Vagina (tissue), 2 donors: ENCODE results near the gene NRG3. TPM values are rescaled to one million over a fixed set of nuclear protein-coding genes. Genes with fewer than 3 reads are reported as not detected.

Source experiments
- DNase-seq, 2 donors: peaks; one replicate each; pipeline ENCODE4 v3.0.0-alpha.2; 2017; ENCODE audit errors: extremely low spot score in 2 of 2
- H3K27ac ChIP-seq: fragments of 200-600 bp; sonication (generic); one replicate; pipeline ENCODE4 v1.5.1; 2019
- H3K27me3 ChIP-seq: fragments of 200-600 bp; sonication (generic); one replicate; pipeline ENCODE4 v1.5.1; 2019
- H3K36me3 ChIP-seq, 2 donors: fragments of 200-600 bp; sonication (generic); one replicate each; pipeline ENCODE4 v1.5.1; 2017 to 2019
- H3K4me1 ChIP-seq: fragments of 200-600 bp; sonication (generic); one replicate; pipeline ENCODE4 v1.5.1; 2019
- H3K4me3 ChIP-seq, 2 donors: fragments of 200-600 bp; sonication (generic); 1 replicate in 1 of 2; 2 replicates in 1 of 2; pipeline ENCODE4 v1.5.1; 2016 to 2019
- H3K9me3 ChIP-seq: fragments of 200-600 bp; sonication (generic); one replicate; pipeline ENCODE4 v1.5.1; 2019
- POLR2A ChIP-seq, 2 donors: fragments of 450-650 bp; IDR thresholded peaks; one replicate each; pipeline ENCODE4 v1.6.1; 2017; ENCODE audit warnings: antibody characterized with exemption in 2 of 2, mild to moderate bottlenecking in 2 of 2, moderate library complexity in 2 of 2
- POLR2AphosphoS5 ChIP-seq, 2 donors: sonication (generic); formaldehyde crosslinking; IDR thresholded peaks; one replicate each; pipeline ENCODE4 v1.9.0; 2017; ENCODE audit warnings: antibody characterized with exemption in 2 of 2, mild to moderate bottlenecking in 2 of 2, low read depth in 1 of 2; ENCODE audit not compliant: insufficient read depth in 1 of 2
- intact Hi-C: fragments of 100-400 bp; cut with DNase I; formaldehyde crosslinking; loops from one replicate; pipeline ENCODE4 v1.15.1; 2023
- total RNA-seq: library from RNA; depleted of rRNA; stranded (reverse); fragments of >200 nt; gene quantifications from one replicate; pipeline ENCODE4 v1.2.3, GENCODE V29; 2016
- TF ChIP-seq, protein P1 (sequence below), 3 experiments: fragments of 450-650 bp in 2 of 3; fragments of 200-600 bp in 1 of 3; sonication (generic) in 1 of 3; IDR thresholded peaks; one replicate each; pipeline ENCODE4 v1.5.1; 2017 to 2019; ENCODE audit warnings: antibody characterized with exemption in 3 of 3, mild to moderate bottlenecking in 2 of 3, moderate library complexity in 2 of 3

The NRG3 gene
- total RNA-seq, 1 donor from 2014 or later = not detected

DNA sequence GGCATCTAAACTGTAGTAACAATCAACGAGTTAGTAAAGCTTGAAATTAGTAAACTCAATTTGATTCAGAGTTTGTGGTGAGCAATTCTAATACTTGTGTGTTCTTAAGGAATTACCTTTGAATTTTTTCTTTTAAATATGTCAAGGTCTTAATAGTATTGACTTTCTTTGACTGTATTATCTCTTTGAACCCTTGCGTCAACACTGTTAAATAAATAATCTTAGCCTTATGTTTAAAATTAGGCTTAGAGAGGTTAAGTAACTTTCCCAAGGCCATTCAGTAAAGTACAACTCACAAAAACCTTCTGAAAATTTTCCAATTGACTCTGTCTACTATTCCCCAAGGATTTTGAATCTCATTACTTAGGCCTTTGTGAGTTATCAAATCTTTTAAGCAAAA, 716.4 kb downstream of the NRG3 start:
- H3K9me3 ChIP-seq = no peaks in the 10 kb centered on the region
- no peak for TF ChIP-seq POLR2A (IDR thresholded peaks at IDR 0.05)
- no peak for TF ChIP-seq POLR2AphosphoS5 (IDR thresholded peaks at IDR 0.05; ENCODE audit: insufficient read depth in 1 of 2, low read depth in 1 of 2)
- TF ChIP-seq, protein P1, sequence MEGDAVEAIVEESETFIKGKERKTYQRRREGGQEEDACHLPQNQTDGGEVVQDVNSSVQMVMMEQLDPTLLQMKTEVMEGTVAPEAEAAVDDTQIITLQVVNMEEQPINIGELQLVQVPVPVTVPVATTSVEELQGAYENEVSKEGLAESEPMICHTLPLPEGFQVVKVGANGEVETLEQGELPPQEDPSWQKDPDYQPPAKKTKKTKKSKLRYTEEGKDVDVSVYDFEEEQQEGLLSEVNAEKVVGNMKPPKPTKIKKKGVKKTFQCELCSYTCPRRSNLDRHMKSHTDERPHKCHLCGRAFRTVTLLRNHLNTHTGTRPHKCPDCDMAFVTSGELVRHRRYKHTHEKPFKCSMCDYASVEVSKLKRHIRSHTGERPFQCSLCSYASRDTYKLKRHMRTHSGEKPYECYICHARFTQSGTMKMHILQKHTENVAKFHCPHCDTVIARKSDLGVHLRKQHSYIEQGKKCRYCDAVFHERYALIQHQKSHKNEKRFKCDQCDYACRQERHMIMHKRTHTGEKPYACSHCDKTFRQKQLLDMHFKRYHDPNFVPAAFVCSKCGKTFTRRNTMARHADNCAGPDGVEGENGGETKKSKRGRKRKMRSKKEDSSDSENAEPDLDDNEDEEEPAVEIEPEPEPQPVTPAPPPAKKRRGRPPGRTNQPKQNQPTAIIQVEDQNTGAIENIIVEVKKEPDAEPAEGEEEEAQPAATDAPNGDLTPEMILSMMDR (IDR thresholded peaks at IDR 0.05) = no peak
- H3K4me3 ChIP-seq = no peak overlapping the region
- H3K4me1 ChIP-seq = no peaks in the 10 kb centered on the region
- no peaks in the 10 kb centered on the region for H3K36me3 ChIP-seq
- intact Hi-C loops = no loop called here
- H3K27me3 ChIP-seq = no peaks in the 10 kb centered on the region
- no peak overlapping the region for H3K27ac ChIP-seq
- DNase-seq = no peak

DNA sequence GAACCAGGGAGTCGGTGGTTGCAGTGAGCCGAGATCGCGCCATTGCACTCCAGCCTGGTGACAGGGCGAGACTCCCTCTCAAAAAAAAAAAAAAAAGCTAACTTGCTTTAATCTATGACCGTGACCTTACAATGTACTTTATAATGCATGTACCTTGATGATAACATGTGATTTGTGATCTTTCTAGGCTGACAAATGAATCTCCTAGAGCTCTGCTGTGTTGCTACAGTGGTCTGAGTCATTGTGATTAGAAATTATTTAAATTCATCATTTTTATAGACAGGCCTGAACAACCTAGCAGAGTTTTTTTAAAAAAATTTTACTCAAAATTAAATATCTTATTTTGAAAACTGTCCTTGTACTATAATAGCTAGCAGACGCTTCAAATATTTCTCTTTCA, 722.8 kb downstream of the NRG3 start:
- H3K9me3 ChIP-seq = no peaks in the 10 kb centered on the region

DNA sequence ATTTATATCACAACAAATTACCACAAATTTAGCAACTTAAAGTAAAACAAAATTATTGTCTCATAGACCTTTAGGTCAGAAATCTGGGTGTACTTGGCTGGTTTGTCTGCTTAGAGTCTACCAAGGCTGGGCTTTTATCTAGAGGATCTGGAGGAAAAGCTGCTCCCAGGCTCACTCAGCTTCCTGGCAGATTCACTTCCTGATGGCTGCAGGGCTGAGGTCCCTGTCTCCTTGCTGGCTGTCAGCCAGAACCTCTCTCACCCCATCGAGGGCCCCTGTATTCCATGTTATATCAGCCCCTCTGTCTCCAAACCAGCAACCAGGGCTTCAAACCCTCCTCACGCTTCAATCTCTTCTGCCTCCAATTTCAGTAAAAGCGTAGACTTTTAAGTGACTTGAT, 734.9 kb downstream of the NRG3 start:
- TF ChIP-seq, protein P1 (IDR thresholded peaks at IDR 0.05) = no peak
- no peak for TF ChIP-seq POLR2AphosphoS5 (IDR thresholded peaks at IDR 0.05; ENCODE audit: insufficient read depth in 1 of 2, low read depth in 1 of 2)
- no peak for TF ChIP-seq POLR2A (IDR thresholded peaks at IDR 0.05)
- Histone ChIP-seq H3K27me3 (no peaks in the 10 kb centered on the region), H3K9me3 (no peaks in the 10 kb centered on the region), H3K4me1 (no peaks in the 10 kb centered on the region), H3K36me3 (no peaks in the 10 kb centered on the region), H3K27ac (no peak overlapping the region), H3K4me3 (no peak overlapping the region)
- intact Hi-C loops = no loop called here
- no peak for DNase-seq

More for the DNA sequence above, 722.8 kb downstream of the NRG3 start:
- H3K4me1 ChIP-seq = no peaks in the 10 kb centered on the region
- H3K27ac ChIP-seq = no peak overlapping the region
- intact Hi-C loops = no loop called here
- H3K36me3 ChIP-seq = no peaks in the 10 kb centered on the region
- no peaks in the 10 kb centered on the region for H3K27me3 ChIP-seq
- DNase-seq = no peak
- H3K4me3 ChIP-seq = no peak overlapping the region
- TF ChIP-seq POLR2AphosphoS5 (IDR thresholded peaks at IDR 0.05; ENCODE audit: insufficient read depth in 1 of 2, low read depth in 1 of 2) (no peak), POLR2A (IDR thresholded peaks at IDR 0.05) (no peak)
- TF ChIP-seq, protein P1 (IDR thresholded peaks at IDR 0.05) = no peak

DNA sequence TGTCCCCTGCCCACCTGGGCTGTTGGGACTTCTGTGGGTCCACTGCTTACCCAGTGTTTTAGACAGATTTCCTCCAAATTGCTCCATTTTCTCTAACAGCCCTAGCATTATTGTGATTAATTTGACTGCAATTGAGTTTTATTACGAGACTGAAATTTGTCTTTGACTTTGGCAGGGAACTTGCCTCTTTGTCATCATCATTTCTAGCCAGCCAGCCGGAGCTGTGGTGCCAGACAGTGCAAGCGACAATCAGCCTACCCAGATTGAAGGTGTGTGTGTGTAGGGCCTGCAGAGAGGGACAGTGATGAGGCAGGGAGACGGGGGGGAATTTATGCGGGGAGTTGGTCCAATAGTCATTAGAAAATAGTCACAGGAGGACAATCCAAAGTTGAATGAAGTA, 743.0 kb downstream of the NRG3 start:
- Histone ChIP-seq H3K9me3 (no peaks in the 10 kb centered on the region), H3K27me3 (no peaks in the 10 kb centered on the region), H3K36me3 (no peaks in the 10 kb centered on the region), H3K27ac (no peak overlapping the region), H3K4me1 (no peaks in the 10 kb centered on the region), H3K4me3 (no peak overlapping the region)
- DNase-seq = no peak
- intact Hi-C loops = no loop called here
- TF ChIP-seq POLR2A (IDR thresholded peaks at IDR 0.05) (no peak), POLR2AphosphoS5 (IDR thresholded peaks at IDR 0.05; ENCODE audit: insufficient read depth in 1 of 2, low read depth in 1 of 2) (no peak)
- TF ChIP-seq, protein P1 (IDR thresholded peaks at IDR 0.05) = no peak

DNA sequence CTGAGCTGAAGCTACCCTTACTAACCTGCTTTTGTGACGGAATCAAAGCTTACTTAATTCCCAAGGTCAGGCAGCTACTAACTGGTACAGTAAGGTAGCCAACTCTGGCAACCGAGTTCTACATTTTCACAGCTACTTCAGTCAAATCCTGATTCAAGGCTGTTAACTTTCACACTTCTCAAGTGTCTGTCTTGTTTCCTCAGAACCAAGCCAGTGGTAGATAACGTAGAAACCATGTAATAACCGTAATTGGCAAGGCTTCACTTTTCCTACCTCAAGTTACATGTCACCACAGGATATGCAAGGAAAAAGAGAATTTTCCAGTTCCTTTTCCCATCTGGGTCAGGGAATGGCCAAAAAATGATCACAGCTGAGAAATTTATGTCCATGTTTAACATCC, 746.7 kb downstream of the NRG3 start:
- Histone ChIP-seq H3K36me3 (no peaks in the 10 kb centered on the region), H3K4me1 (no peaks in the 10 kb centered on the region), H3K4me3 (no peak overlapping the region), H3K27me3 (no peaks in the 10 kb centered on the region), H3K27ac (no peak overlapping the region), H3K9me3 (no peaks in the 10 kb centered on the region)
- intact Hi-C loops = no loop called here
- no peak for DNase-seq
- TF ChIP-seq POLR2A (IDR thresholded peaks at IDR 0.05) = no peak
- no peak for TF ChIP-seq POLR2AphosphoS5 (IDR thresholded peaks at IDR 0.05; ENCODE audit: insufficient read depth in 1 of 2, low read depth in 1 of 2)
- TF ChIP-seq, protein P1 (IDR thresholded peaks at IDR 0.05) = no peak
